ENCODE data around the gene NADSYN1.
A peak's percentile ranks its signal among the peaks of the same experiment; 100 is the strongest.
"Not testable (repeated sequence)": the region's sequence is repeated elsewhere in the genome, so short reads cannot be mapped to it uniquely, and the experiment has no call there.

The NADSYN1 gene

DNA sequence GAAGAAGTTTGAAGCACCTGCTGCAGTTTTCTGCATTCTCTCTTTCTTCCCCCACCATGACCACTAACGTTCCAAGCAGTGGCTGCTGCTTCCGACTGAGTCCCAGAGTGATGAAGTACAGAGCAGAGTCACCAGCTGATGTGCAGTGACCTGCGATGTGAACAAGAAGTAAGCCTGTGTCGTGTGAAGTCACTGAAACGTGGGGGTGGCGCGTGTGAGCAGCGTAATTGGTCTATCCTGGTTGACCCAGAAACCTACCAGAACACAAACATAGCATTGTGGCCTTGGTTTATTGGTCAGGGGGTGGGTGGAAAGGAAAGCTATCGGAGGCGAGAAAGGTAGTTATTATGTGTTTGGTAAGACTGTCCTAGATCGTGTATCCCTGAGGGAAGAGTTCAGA lies 77.6 kb downstream of the NADSYN1 start:
- no peak for DNase-seq

DNA sequence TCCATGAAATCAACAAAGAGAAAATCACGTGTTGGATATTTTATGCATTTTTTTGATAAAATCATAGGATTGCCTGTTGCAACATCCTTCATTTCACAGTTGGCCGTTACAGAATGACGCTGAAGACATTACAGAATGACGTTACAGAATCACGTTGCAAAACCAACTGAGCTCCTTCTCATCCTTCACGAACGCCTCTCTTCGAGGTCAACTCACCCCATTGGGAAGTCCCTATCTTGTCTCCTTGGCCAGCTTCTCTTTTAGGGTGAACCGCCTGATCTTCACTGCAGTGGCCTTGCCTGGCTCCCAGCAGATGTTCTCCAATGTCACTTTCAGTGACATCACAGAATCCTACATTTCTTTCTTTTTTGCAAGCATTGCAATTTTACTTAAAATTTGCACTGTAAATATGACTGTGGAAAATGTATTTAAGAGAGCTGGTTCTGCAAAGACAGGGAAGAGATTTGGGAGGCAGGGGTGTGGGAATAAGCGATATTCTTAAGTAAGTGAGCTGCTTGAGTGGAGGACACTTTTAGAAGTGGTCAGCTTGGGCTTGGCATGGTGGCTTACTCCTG lies 79.1 kb downstream of the NADSYN1 start:
- DNase-seq = no peak

DNA sequence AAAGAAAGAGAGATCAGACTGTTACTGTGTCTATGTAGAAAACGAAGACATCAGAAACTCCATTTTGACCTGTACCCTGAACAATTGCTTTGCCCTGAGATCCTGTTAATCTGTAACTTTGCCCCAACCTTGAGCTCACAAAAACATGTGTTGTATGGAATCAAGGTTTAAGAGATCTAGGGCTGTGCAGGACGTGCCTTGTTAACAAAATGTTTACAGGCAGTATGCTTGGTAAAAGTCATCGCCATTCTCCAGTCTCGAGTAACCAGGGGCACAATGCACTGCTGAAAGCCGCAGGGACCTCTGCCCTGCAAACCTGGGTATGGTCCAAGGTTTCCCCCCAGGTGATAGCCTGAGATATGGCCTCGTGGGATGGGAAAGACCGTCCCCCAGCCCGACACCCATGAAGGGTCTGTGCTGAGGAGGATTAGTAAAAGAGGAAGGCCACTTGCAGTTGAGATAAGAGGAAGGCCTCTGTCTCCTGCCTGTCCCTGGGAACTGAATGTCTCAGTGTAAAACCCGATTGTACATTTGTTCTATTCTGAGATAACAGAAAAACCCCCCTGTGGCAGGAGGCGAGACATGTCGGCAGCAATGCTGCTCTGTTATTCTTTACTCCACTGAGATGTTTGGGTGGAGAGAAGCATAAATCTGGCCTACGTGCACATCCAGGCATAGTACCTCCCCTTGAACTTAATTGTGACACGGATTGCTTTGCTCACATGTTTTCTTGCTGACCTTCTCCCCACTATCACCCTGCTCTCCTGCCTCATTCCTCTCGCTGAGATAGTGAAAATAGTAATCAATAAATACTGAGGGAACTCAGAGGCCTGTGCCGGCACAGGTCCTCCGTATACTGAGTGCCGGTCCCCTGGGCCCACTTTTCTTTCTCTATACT lies 82.0 kb downstream of the NADSYN1 start:
- DNase-seq = not testable (repeated sequence)

DNA sequence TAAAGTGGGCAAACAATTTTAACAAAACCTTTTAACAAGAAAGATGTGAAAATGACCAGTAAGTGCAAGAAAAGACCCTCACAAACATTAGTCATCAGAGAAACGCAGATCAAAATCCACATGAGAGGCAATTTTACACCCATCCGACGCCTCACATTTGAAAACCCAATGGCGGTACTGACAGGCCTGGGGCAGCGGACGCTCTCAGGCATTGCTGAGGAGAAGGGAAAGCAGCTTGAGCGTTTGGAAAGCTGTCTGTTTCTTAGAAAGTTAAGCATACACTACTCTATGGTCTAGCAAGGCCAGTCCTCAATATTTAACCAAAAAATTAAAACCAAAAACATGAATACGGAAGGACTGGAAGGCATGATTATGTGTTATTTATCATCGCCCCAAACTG lies 82.8 kb downstream of the NADSYN1 start:
- no peak for DNase-seq

DNA sequence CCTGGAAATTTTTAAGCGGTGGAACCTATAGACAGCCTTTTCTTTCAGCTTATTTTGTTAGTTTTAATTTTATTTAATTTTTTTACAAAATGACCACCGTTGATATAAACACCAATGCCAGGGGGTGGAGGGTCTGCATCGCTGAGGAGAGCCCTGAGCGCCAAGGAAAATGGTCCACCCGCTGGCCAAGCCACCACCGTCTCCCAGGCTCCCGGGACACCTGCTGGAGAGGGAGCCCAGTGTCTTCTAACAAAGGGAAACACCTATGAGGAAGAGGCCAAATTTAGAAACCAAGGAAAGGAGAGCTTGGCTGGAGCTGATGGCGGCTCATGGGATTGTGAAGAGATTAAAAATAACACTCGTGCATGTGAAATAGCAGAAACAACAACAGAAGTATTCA lies 84.5 kb downstream of the NADSYN1 start:
- DNase-seq = no peak

DNA sequence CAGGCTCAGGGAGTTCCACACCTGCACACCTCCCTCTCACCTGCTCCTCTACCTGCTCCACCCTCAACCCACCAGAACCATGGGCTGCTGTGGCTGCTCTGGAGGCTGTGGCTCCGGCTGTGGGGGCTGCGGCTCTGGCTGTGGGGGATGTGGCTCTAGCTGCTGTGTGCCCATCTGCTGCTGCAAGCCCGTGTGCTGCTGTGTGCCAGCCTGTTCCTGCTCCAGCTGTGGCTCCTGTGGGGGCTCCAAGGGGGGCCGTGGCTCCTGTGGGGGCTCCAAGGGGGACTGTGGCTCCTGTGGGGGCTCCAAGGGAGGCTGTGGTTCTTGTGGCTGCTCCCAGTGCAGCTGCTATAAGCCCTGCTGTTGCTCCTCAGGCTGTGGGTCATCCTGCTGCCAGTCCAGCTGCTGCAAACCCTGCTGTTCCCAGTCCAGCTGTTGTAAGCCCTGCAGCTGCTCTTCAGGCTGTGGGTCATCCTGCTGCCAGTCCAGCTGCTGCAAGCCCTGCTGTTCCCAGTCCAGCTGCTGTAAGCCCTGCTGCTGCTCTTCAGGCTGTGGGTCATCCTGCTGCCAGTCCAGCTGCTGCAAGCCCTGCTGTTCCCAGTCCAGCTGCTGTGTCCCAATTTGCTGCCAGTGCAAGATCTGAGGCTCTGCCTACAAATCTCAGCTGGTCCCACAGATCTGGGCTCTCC lies 85.1 kb downstream of the NADSYN1 start, which contains the start of gene KRTAP5-8:
TSS of gene KRTAP5-8 (plus strand) at position 49 of the 689 bp plus-strand sequence. CDS start at position 80, 31 bp downstream.
- not testable (repeated sequence) for DNase-seq

DNA sequence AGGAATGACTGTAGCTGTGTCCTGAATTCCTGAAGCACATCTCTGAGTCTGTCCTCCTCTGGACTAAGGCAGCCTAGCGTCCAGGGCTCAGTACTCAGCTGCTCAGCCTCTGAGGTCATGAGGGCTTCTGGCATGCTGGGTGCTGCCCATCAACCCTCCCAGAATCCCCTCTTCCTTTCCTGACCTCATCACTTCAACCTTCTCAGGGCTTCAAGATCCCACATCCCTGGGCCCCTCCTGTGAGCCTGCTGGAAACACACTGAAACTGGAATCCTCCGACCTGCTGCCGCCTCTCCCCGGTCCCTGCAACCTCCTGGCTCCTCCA lies 85.6 kb downstream of the NADSYN1 start:
- no peak for DNase-seq

DNA sequence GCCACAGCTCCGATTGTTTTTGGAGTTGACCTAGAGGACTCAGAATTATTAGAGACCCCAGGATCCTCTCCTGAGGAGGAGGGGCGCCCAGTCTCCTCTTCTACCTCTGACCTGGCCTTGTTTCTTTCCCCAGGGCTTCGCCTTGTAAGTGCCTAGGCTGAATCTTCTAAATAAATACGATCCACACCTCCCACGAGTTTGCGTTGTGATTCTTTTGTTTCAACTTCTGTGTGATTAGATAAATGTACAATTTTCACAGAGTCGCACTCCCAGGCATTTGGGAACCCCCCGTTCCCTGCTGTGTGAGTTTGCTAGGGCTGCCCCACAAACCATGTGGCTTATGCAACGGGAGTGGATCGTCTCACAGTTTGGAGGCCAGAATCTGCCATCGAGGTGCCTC lies 86.0 kb downstream of the NADSYN1 start:
- no peak for DNase-seq

DNA sequence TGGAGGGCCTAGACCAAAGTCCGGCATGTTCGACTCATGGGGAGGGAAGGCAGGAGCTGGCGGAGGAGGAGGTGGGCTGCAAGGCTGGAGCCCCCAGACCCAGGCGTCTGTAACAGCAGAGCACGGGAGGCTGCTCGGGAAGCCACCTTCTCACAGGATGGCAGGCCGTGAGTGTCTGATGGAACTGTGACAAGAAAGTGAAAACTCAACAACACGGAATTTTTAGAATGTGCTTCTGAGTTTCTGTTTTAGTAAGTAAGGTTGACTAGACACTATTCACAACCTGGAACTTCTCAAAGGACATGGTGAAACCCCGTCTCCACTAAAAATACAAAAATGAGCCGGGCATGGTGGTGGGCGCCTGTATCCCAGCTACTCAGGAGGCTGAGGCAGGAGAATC lies 87.0 kb downstream of the NADSYN1 start:
- DNase-seq = not testable (repeated sequence)

DNA sequence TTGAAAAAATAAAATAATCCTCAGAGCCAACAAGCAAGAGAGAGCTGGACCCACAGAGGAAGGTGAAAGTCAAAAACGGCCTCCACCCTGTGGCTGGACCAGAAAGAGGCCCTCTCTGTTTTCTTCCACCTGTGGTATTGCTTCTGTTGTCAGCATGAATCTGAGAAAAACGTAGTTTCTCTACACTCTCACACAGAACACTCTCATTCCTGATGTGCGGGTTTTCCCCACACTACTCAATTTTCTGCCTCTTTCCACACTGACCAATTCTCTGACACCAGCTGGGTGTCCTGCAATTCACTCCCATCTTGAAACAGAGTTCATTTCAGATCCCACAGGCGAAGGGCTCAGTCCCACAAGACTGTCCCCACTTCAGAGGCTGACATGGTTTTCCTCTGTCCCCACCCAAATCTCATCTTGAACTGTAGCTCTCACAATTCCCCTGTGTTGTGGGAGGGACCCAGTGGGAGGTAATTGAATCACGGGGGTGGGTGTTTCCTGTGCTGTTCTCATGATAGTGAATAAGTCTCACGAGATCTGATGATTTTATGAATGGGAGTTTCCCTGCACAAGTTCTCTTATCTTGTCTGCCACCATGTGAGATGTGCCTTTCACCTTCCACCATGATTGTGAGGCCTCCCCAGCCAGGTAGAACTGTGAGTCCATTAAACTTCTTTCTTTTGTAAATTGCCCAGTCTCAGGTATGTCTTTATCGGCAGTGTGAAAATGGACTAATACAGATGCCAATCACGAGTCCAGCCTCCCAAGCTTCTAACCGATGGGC lies 87.7 kb downstream of the NADSYN1 start:
- peak; percentile 19 to 20 for DNase-seq

DNA sequence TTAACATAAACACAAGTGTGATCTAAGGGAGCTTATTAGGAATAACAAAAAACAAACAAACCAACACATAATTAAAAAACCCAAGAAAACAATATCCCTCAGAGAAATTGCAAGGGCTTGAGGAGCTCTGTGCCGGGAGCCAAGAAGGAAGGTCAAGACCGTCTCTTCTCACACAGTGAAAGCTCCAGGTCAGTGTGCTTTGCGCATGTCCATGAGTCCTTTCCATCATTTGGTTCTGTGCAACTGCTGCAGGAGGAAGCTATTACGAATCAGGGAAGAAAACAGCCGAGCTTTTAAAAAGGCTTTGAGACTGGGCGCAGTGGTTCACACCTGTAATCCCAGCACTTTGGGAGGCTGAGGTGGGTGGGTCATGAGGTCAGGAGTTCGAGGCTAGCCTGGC lies 89.4 kb downstream of the NADSYN1 start:
- DNase-seq = no peak

DNA sequence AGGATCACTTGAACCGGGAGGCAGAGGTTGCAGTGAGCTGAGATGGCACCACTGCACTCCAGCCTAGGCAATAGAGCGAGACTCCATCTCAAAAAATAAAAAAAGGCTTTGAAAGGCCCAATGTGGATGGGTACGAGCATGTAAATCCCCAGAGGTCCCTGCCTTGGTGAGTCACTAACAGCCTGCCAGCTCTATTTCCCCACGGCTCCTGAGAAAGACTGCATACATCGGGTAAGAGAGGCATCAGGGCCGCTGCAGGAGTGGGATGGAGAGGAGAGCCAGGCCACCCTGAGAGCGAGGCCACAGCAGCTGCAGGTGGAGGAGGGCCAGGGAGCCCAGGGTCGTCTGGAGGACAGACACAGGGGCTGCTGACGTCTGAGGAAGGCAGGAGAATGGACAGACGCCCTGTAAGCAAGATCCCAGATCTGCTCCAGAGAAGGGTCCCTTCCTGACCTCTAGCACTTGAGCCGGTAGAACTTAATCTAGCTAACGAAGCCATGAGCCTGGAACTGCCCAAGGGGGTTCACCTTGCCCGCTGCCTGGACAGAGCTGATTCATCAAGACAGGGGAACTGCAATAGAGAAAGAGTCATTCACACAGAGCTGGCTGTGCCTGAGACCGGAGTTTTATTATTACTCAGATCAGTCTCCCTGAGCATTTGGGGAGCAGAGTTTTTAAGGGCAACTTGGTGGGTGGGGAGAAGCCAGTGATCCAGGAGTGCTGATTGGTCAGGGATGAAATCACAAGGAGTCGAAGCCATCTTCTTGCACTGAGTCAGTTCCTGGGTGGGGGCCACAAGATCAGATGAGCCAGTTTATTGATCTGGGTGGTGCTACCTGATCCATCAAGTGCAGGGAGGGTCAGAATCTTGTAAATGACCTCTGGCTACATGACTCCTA lies 90.1 kb downstream of the NADSYN1 start:
- peak; percentile 21 for DNase-seq

DNA sequence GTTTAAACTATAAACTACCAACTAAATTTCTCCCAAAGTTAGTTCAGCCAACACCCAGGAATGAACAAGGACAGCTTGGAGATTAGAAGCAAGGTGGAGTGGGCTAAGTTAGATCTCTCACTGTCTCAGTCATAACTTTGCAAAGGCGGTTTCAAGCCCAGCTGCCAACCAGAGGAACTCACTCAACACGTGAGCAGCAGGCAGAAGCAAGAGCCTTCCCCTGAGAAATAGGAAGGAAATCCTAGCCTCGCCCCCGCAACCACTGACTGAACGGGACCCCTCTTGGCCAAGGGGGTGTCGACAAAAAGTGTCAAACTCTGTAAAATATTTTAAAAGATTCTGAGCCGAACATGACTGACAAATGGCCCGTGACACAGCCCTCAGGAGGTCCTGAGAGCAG lies 90.9 kb downstream of the NADSYN1 start:
- peak in 1 of 2 experiments; percentile 19 for DNase-seq

DNA sequence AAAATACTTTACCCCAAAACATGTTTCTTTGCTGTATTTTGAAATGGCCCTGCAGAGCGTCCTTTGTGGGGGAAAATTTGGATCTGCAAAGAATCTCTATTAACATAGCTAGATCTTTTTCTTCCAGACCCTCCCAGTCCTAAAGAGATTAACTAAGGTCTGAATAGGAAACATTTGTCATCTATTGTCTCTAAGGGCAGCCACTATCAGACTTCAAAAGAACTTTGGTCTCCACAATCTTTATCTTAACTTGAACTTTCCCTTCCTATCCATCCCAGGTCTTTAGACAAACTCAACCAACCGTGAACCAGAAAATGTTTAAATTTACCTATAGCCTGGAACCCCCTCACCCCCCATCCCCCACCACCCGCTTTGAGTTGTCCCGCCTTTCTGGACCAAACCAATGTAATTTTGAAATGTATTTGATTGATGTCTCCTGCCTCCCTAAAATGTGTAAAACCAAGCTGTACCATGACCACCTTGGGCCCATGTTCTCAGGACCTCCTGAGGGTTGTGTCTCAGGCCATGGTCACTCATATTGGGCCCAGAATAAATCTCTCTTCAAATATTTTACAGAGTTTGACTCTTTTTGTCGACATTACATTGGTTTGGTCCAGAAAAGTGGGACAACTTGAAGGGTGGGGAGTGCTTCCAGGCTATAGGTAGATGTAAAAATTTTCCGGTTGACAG lies 91.7 kb downstream of the NADSYN1 start:
- DNase-seq = no peak

DNA sequence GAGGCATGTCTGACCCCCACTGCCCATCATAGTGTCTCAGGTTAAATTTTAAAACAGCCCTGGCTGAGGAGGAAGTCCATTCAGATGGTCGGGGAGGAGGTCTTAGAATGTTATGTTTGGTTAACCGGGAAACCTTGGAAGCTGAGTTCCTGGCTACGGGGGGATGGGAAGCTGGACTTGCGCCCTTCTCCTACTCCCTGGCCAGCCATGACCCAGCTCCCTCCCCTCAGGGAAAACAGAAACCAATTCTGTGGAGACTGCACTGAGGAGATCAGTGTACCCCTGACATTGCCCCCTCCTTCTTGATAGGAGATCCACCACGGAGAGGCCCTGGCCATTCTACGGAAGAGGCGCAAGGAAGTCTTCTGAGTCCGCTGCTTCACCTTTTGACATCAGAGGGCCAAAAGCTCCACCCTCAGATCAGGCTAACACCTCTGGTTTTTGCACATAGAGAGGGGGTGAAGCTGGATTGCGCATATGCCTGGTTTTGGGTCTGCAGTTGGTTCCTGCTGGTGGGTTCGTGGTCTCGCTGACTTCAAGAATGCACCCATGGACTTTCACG lies 92.5 kb downstream of the NADSYN1 start:
- DNase-seq = no peak

DNA sequence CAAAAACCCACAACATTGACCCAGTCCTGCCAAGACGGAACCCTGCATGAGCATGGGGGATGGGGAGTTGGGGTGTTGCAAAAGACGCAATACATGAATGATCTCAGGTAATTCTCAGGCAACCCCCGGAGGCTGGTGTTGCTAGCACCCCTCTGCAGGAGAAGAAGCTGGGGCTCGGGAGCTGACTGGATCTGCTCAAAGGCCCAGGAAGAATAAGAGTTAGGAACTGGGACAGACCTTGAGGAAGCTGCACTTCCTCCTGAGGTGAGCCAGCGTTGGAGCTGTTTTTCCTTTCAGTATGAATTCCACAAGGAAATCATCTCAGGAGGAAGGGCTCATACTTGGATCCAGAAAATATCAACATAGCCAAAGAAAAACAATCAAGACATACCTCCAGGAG lies 95.1 kb downstream of the NADSYN1 start, which contains the start of gene KRTAP5-9:
TSS of gene KRTAP5-9 (plus strand) at position 301 of the 400 bp plus-strand sequence. CDS start 238 bp downstream, outside the sequence.
- DNase-seq = no peak

DNA sequence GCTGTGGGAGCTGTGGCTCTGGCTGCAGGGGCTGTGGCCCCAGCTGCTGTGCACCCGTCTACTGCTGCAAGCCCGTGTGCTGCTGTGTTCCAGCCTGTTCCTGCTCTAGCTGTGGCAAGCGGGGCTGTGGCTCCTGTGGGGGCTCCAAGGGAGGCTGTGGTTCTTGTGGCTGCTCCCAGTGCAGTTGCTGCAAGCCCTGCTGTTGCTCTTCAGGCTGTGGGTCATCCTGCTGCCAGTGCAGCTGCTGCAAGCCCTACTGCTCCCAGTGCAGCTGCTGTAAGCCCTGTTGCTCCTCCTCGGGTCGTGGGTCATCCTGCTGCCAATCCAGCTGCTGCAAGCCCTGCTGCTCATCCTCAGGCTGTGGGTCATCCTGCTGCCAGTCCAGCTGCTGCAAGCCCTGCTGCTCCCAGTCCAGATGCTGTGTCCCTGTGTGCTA lies 95.7 kb downstream of the NADSYN1 start:
- DNase-seq = no peak
